Tibial nerve (tissue), 4 donors: Measurements from ENCODE around the gene DEFB129. TPM values are rescaled to one million over a fixed set of nuclear protein-coding genes. Genes with fewer than 3 reads are reported as not detected.

ENCODE experiments used
- DNase-seq, 2 donors: peaks; one replicate each; pipeline ENCODE4 v3.0.0-alpha.2; 2019; ENCODE audit warnings: low spot score in 2 of 2
- H3K27ac ChIP-seq, 4 donors: fragments of 200-600 bp; sonication (generic) in 3 of 4; one replicate each; pipeline ENCODE4 v1.5.1; 2017 to 2019; ENCODE audit warnings: mild to moderate bottlenecking in 1 of 4
- H3K27me3 ChIP-seq, 2 donors: fragments of 200-600 bp; sonication (generic) in 1 of 2; one replicate each; pipeline versions ENCODE4 v1.5.1 to v1.6.0; 2017 to 2019
- H3K36me3 ChIP-seq, 3 donors: fragments of 200-600 bp; sonication (generic); one replicate each; pipeline ENCODE4 v1.5.1; 2018 to 2019
- H3K4me1 ChIP-seq, 4 donors: fragments of 200-600 bp; sonication (generic) in 3 of 4; one replicate each; pipeline ENCODE4 v1.5.1; 2017 to 2019
- H3K4me3 ChIP-seq, 4 donors: fragments of 200-600 bp; sonication (generic) in 3 of 4; one replicate each; pipeline ENCODE4 v1.5.1; 2017 to 2019; ENCODE audit warnings: mild to moderate bottlenecking in 1 of 4, moderate library complexity in 1 of 4
- H3K9me3 ChIP-seq, 4 donors: fragments of 200-600 bp; sonication (generic) in 3 of 4; one replicate each; pipeline ENCODE4 v1.5.1; 2017 to 2019
- EP300 ChIP-seq, 2 donors: sonication (generic); formaldehyde crosslinking; IDR thresholded peaks; one replicate each; pipeline ENCODE4 v1.6.1; 2017; ENCODE audit warnings: antibody characterized with exemption in 2 of 2, mild to moderate bottlenecking in 1 of 2
- POLR2A ChIP-seq, 2 donors: fragments of 450-650 bp; IDR thresholded peaks; one replicate each; pipeline ENCODE4 v1.6.1; 2017; ENCODE audit warnings: antibody characterized with exemption in 2 of 2, mild to moderate bottlenecking in 2 of 2, moderate library complexity in 2 of 2
- WGBS, 2 donors: methylation state at CpG; one replicate each; pipeline ENCODE4 v1.1.5; 2018; 5-methylcytosine and 5-hydroxymethylcytosine counted together
- total RNA-seq, 4 donors: library from RNA; depleted of rRNA; stranded (reverse); fragments of >200 nt; gene quantifications; one replicate each; pipeline ENCODE4 v1.1.0, GENCODE V29; 2016
- TF ChIP-seq, protein P1 (sequence below), 5 experiments: fragments of 200-600 bp in 3 of 5; fragments of 450-650 bp in 2 of 5; sonication (generic) in 3 of 5; IDR thresholded peaks; one replicate each; pipeline ENCODE4 v1.5.1; 2016 to 2019; ENCODE audit warnings: antibody characterized with exemption in 5 of 5, mild to moderate bottlenecking in 3 of 5, moderate library complexity in 2 of 5

The DEFB129 gene, protein sequence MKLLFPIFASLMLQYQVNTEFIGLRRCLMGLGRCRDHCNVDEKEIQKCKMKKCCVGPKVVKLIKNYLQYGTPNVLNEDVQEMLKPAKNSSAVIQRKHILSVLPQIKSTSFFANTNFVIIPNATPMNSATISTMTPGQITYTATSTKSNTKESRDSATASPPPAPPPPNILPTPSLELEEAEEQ
- not detected for total RNA-seq

GRCh38 chr20:226958-227357 lies at the start of gene DEFB129:
Gene DEFB129 (plus strand): TSS chr20:227258. CDS start chr20:227289, 31 bp downstream.
- H3K9me3 ChIP-seq, result no peaks in the 10 kb centered on the region
- peaks cover 0 to 5% of the 10 kb centered on the region in 2 donors for H3K27me3 ChIP-seq
- no peaks in the 10 kb centered on the region for H3K4me1 ChIP-seq
- H3K27ac ChIP-seq, result no peak within 1 kb of the TSS
- DNase-seq, result no peak
- H3K36me3 ChIP-seq, result no peaks in the 10 kb centered on the region
- TF ChIP-seq, protein P1, sequence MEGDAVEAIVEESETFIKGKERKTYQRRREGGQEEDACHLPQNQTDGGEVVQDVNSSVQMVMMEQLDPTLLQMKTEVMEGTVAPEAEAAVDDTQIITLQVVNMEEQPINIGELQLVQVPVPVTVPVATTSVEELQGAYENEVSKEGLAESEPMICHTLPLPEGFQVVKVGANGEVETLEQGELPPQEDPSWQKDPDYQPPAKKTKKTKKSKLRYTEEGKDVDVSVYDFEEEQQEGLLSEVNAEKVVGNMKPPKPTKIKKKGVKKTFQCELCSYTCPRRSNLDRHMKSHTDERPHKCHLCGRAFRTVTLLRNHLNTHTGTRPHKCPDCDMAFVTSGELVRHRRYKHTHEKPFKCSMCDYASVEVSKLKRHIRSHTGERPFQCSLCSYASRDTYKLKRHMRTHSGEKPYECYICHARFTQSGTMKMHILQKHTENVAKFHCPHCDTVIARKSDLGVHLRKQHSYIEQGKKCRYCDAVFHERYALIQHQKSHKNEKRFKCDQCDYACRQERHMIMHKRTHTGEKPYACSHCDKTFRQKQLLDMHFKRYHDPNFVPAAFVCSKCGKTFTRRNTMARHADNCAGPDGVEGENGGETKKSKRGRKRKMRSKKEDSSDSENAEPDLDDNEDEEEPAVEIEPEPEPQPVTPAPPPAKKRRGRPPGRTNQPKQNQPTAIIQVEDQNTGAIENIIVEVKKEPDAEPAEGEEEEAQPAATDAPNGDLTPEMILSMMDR (IDR thresholded peaks at IDR 0.05), result no peak
- TF ChIP-seq EP300 (IDR thresholded peaks at IDR 0.05), result no peak
- no peak for TF ChIP-seq POLR2A (IDR thresholded peaks at IDR 0.05)
- H3K4me3 ChIP-seq, result no peak within 1 kb of the TSS
- WGBS, 2 donors, result 82 to 91% methylated on average over 3 of the region's 3 CpGs

GRCh38 chr20:184288-184687 lies 42.8 kb upstream of the DEFB129 start:
- Histone ChIP-seq H3K4me3 (no peak overlapping the region), H3K9me3 (peaks cover 0 to 3% (median 0%) of the 10 kb centered on the region in 4 donors), H3K27ac (no peak overlapping the region), H3K36me3 (no peaks in the 10 kb centered on the region), H3K4me1 (no peaks in the 10 kb centered on the region), H3K27me3 (no peaks in the 10 kb centered on the region)
- TF ChIP-seq, protein P1 (IDR thresholded peaks at IDR 0.05), result no peak
- TF ChIP-seq EP300 (IDR thresholded peaks at IDR 0.05), result no peak
- no peak for TF ChIP-seq POLR2A (IDR thresholded peaks at IDR 0.05)
- DNase-seq, result no peak
- WGBS, 2 donors, result 49 to 53% methylated on average over 2 of the region's 2 CpGs

GRCh38 chr20:187733-188132 lies 39.3 kb upstream of the DEFB129 start:
- DNase-seq, result no peak
- Histone ChIP-seq H3K27ac (no peak overlapping the region), H3K27me3 (no peaks in the 10 kb centered on the region), H3K4me1 (no peaks in the 10 kb centered on the region), H3K9me3 (peaks cover 0 to 10% (median 0%) of the 10 kb centered on the region in 4 donors), H3K4me3 (no peak overlapping the region), H3K36me3 (no peaks in the 10 kb centered on the region)
- WGBS, 2 donors, result 68 to 70% methylated on average over 2 of the region's 2 CpGs
- TF ChIP-seq EP300 (IDR thresholded peaks at IDR 0.05), result no peak
- TF ChIP-seq, protein P1 (IDR thresholded peaks at IDR 0.05), result no peak
- no peak for TF ChIP-seq POLR2A (IDR thresholded peaks at IDR 0.05)

GRCh38 chr20:189611-190010 lies 37.4 kb upstream of the DEFB129 start, which contains the start of gene DEFB128:
Gene DEFB128 (minus strand): TSS chr20:189711. CDS start chr20:189623, 88 bp downstream.
- no peaks in the 10 kb centered on the region for H3K27me3 ChIP-seq
- TF ChIP-seq POLR2A (IDR thresholded peaks at IDR 0.05), result no peak
- TF ChIP-seq, protein P1 (IDR thresholded peaks at IDR 0.05), result no peak
- TF ChIP-seq EP300 (IDR thresholded peaks at IDR 0.05), result no peak
- WGBS, 2 donors, result 56 to 58% methylated on average over 7 of the region's 7 CpGs
- H3K36me3 ChIP-seq, result no peaks in the 10 kb centered on the region
- H3K27ac ChIP-seq, result no peak within 1 kb of the TSS
- no peak within 1 kb of the TSS for H3K4me3 ChIP-seq
- no peak for DNase-seq
- no peaks in the 10 kb centered on the region for H3K4me1 ChIP-seq
- peaks cover 0 to 8% (median 0%) of the 10 kb centered on the region in 4 donors for H3K9me3 ChIP-seq

- H3K4me3 ChIP-seq, result no peak overlapping the region
- WGBS, 2 donors, result 89 to 92% methylated on average over 1 of the region's 1 CpG
- H3K27me3 ChIP-seq, result no peaks in the 10 kb centered on the region
- no peaks in the 10 kb centered on the region for H3K9me3 ChIP-seq
- TF ChIP-seq, protein P1 (IDR thresholded peaks at IDR 0.05), result no peak
- TF ChIP-seq POLR2A (IDR thresholded peaks at IDR 0.05) (no peak), EP300 (IDR thresholded peaks at IDR 0.05) (no peak)
- DNase-seq, result no peak
- no peak overlapping the region for H3K27ac ChIP-seq
- H3K4me1 ChIP-seq, result no peaks in the 10 kb centered on the region
- H3K36me3 ChIP-seq, result no peaks in the 10 kb centered on the region
Measured at GRCh38 chr20:198225-198624, 28.8 kb upstream of the DEFB129 start.
